ENCODE data around the gene TMEM14A. TPM values are rescaled to one million over a fixed set of nuclear protein-coding genes. Genes with fewer than 3 reads are reported as not detected.

The TMEM14A gene
- polyA plus RNA-seq, 1 donor from 2014 or later: 326 TPM

DNA sequence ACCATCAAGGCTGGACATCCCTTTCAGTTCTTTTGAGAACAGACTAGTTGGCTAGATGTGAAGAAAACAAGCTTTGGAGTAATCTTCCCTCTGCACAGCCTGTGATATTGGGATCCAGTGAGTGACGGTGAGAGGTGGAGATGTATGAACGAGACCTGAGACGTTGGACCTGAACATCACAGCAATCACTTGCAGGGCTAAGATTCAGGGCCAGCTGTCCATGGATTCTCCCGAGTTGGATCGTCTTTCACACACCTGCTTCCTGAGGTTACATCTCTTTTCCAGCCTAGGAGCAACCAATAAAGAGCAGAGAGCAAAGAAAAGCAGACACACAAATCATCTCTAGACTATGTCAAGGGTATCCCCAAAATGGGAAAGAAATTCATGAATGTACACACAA is 30.0 kb upstream of the TMEM14A start:
- Histone ChIP-seq H3K9ac (ENCODE audit: low read length) (no peak overlapping the region), H3K36me3 (ENCODE audit: insufficient read depth, low read length) (no peaks in the 10 kb centered on the region), H3K9me3 (ENCODE audit: low read length) (no peaks in the 10 kb centered on the region), H2AFZ (ENCODE audit: low read depth, low read length) (no peak overlapping the region), H3K9me2 (ENCODE audit: insufficient read depth, low read length) (no peaks in the 10 kb centered on the region), H3F3A (ENCODE audit: insufficient read depth, low read length, poor library complexity, severe bottlenecking) (no peaks in the 10 kb centered on the region), H3K27me3 (ENCODE audit: insufficient read depth, low read depth, low read length) (no peaks in the 10 kb centered on the region), H3K4me3 (ENCODE audit: low read length) (no peak overlapping the region), H4K20me1 (ENCODE audit: insufficient read depth) (no peaks in the 10 kb centered on the region), H3K4me2 (ENCODE audit: low read length) (no peak overlapping the region), H3K27ac (ENCODE audit: low read length) (no peak overlapping the region), H3K79me2 (replicated peaks; ENCODE audit: insufficient read depth, low read length) (no peaks in the 10 kb centered on the region)
- TF ChIP-seq EZH2 (IDR thresholded peaks at IDR 0.05; ENCODE audit: borderline replicate concordance, insufficient read depth, low read length, poor library complexity, severe bottlenecking) (no peak), POLR2AphosphoS5 (IDR thresholded peaks at IDR 0.05) (no peak), TAF1 (IDR thresholded peaks at IDR 0.05; ENCODE audit: low read depth) (no peak), SMC3 (conservative IDR thresholded peaks at IDR 0.05; ENCODE audit: poor library complexity) (no peak), EP300 (conservative IDR thresholded peaks at IDR 0.05; ENCODE audit: poor library complexity, severe bottlenecking) (no peak), RAD21 (conservative IDR thresholded peaks at IDR 0.05) (no peak), MXI1 (conservative IDR thresholded peaks at IDR 0.05; ENCODE audit: poor library complexity, severe bottlenecking) (no peak)
- TF ChIP-seq, protein P1, sequence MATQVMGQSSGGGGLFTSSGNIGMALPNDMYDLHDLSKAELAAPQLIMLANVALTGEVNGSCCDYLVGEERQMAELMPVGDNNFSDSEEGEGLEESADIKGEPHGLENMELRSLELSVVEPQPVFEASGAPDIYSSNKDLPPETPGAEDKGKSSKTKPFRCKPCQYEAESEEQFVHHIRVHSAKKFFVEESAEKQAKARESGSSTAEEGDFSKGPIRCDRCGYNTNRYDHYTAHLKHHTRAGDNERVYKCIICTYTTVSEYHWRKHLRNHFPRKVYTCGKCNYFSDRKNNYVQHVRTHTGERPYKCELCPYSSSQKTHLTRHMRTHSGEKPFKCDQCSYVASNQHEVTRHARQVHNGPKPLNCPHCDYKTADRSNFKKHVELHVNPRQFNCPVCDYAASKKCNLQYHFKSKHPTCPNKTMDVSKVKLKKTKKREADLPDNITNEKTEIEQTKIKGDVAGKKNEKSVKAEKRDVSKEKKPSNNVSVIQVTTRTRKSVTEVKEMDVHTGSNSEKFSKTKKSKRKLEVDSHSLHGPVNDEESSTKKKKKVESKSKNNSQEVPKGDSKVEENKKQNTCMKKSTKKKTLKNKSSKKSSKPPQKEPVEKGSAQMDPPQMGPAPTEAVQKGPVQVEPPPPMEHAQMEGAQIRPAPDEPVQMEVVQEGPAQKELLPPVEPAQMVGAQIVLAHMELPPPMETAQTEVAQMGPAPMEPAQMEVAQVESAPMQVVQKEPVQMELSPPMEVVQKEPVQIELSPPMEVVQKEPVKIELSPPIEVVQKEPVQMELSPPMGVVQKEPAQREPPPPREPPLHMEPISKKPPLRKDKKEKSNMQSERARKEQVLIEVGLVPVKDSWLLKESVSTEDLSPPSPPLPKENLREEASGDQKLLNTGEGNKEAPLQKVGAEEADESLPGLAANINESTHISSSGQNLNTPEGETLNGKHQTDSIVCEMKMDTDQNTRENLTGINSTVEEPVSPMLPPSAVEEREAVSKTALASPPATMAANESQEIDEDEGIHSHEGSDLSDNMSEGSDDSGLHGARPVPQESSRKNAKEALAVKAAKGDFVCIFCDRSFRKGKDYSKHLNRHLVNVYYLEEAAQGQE (IDR thresholded peaks at IDR 0.05; ENCODE audit: borderline replicate concordance): no peak

DNA sequence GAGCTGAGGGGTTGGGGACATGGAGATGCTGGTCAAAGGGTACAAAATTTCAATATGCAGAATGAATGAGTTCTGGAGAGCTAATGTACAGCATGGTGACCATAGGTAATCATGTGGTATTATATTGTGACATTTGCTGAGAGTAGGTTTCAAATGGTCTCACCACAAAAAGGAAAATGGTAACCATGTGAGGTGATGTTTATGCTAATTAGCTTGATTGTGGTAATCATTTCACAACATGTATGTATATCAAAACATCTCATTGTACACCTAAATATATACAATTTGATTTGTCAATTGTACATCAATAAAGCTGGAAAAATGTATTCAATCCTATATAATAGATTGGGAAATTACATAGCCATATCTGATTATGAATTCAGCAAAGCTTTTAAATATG is 29.5 kb upstream of the TMEM14A start:
- no peak overlapping the region for H3K4me2 ChIP-seq (ENCODE audit: low read length)
- no peaks in the 10 kb centered on the region for H3K79me2 ChIP-seq (replicated peaks; ENCODE audit: insufficient read depth, low read length)
- H3K9me3 ChIP-seq (ENCODE audit: low read length): no peaks in the 10 kb centered on the region
- no peak for TF ChIP-seq EZH2 (IDR thresholded peaks at IDR 0.05; ENCODE audit: borderline replicate concordance, insufficient read depth, low read length, poor library complexity, severe bottlenecking)
- TF ChIP-seq EP300 (conservative IDR thresholded peaks at IDR 0.05; ENCODE audit: poor library complexity, severe bottlenecking): no peak
- no peak for TF ChIP-seq TAF1 (IDR thresholded peaks at IDR 0.05; ENCODE audit: low read depth)
- TF ChIP-seq, protein P1 (IDR thresholded peaks at IDR 0.05; ENCODE audit: borderline replicate concordance): no peak
- no peak for TF ChIP-seq RAD21 (conservative IDR thresholded peaks at IDR 0.05)
- TF ChIP-seq CTCF (IDR thresholded peaks at IDR 0.05; ENCODE audit: poor library complexity, severe bottlenecking): no peak
- no peak for TF ChIP-seq POLR2AphosphoS5 (IDR thresholded peaks at IDR 0.05)
- no peak for TF ChIP-seq MXI1 (conservative IDR thresholded peaks at IDR 0.05; ENCODE audit: poor library complexity, severe bottlenecking)
- no peak for TF ChIP-seq SMC3 (conservative IDR thresholded peaks at IDR 0.05; ENCODE audit: poor library complexity)
- no peaks in the 10 kb centered on the region for H3K9me2 ChIP-seq (ENCODE audit: insufficient read depth, low read length)
- no peak overlapping the region for H3K4me3 ChIP-seq (ENCODE audit: low read length)
- H3K27ac ChIP-seq (ENCODE audit: low read length): no peak overlapping the region
- H2AFZ ChIP-seq (ENCODE audit: low read depth, low read length): no peak overlapping the region
- no peaks in the 10 kb centered on the region for H3K36me3 ChIP-seq (ENCODE audit: insufficient read depth, low read length)
- H3K9ac ChIP-seq (ENCODE audit: low read length): no peak overlapping the region
- no peaks in the 10 kb centered on the region for H3K27me3 ChIP-seq (ENCODE audit: insufficient read depth, low read depth, low read length)
- no peaks in the 10 kb centered on the region for H4K20me1 ChIP-seq (ENCODE audit: insufficient read depth)
- H3F3A ChIP-seq (ENCODE audit: insufficient read depth, low read length, poor library complexity, severe bottlenecking): no peaks in the 10 kb centered on the region

Data from neural cell (in vitro differentiated cells).